Colon (tissue), 2 donors: Measurements from ENCODE around the gene XIRP2.

Experiments used
- FAIRE-seq: peaks from 2 replicates; lab custom pipeline; 2012; peaks lifted over from hg19 to GRCh38; lab: Jason Lieb, UNC
- donor health status: control.
- donor health status: control.

The XIRP2 gene

DNA sequence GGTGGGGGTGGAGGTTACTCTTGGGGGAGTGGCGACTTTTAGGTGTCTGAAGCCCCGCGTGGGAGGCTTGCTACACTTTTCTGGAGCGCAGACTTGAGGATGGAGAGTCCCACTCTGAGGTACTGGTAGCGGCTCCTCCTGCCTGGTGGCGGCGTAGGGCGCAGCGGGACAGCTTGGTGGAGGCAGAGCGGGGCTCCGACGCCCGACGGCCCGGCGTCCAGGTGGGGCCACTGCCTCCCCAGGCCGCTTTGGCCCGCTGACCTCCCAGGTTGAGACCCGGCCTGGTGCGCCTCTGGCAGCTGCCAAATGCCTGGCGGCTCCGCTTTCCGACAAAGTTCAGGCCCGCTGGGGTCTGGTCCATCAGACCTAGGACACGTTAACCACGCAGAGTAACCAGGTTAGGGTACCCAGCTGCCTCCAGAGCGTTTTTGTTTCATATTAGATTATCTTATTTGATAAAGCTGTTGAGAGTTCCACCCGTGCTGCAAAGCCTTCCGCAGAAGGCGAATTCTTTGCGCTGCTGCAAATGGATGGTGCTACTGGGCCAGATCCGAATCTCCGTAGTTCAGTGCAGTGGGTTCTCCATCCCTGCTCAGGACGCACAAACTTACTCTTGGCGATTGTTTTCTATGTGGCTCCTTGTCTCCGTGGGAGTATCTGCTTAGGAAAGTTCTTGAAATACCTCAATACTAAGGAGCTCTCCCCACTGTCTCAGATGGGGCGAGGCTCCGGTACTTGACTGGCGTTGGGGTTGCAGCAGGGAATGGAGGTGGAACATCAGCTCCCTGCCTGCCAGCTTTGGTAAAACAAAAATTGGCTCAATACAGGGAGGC lies 405.9 kb downstream of the XIRP2 start:
- FAIRE-seq = no peak

DNA sequence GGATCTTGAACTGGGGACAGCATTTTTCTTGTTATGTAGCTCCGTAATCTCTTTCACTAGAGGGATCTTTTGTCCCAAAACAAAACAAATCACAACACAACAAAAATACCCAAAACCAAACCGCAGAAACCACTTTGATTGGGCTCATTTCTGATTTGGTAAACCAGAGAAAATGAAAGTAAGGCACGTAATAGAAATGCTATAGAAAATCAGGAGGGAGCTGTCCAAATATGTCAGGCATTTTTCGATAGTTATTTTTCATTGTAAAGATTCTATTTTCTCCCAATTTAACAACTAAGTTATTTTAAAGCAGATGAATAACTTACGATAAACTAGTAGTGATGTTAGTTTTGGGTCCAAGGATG lies 406.5 kb downstream of the XIRP2 start:
- FAIRE-seq = no peak

DNA sequence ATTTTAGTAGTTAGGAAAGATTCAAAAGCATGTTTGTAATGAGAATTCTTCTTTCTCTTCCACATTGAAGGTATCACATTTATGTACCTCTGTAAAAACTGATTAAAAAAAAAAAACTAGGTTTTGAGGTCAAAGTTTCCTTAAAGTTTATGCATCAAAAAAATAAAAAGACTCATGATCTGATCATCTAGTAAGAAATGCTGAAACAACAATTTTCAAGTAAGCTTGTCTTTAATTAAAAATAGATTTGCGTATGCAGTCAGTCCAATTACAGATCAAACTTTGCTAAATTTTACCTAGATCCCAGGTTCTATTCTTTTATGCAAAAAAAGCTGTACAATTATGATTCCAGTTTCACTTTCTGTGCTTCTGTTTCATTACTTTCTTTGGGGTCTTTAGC lies 409.0 kb downstream of the XIRP2 start:
- no peak for FAIRE-seq

DNA sequence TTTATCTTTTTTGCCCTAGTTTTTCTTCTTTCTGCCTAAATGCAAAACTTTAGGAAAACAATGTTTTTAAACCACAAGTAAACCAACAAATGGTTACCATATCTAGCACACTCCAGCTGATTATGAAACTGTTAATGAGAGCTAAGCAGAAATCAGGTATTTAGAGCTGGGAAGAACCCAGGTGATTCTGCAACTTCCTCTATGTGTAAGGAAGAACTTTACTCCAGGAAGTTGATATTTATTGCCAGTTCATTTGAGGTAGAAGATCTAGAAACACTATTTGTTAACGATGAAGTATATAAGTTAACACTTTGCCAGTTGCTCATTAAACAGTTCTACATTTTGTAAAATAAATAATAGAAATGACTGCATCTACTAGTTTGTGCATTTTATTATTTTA lies 409.7 kb downstream of the XIRP2 start:
- FAIRE-seq = no peak
